ENCODE results near the gene P3H2. TPM values are rescaled to one million over a fixed set of nuclear protein-coding genes. Genes with fewer than 3 reads are reported as not detected.

P3H2 gene
- total RNA-seq, 2 donors from 2014 or later, result 285 to 322 TPM

DNA sequence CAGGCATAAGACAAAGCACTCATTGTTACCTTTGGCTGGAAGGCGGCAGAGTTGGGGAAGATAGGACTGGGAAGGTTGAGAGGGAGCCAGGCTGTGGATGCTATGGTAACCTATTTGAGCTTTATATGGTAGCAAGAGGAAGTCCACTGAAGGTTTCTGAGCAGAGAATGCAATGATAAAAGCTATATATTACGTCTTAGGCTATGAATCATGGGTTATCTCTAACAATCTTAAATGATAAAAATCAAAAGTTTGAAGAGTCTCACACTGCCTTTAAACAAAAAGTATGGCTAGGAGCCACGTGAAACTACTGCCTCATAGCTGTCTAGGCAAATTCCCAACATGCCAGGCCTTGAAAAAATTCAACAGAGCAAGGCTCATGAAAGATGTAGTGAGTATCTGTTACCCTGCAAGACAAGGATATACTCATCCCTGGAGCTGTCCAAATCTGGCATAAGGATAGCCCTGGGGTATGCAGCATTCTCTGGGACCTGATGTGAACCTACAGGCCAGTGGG lies 4.1 kb downstream of the P3H2 start:
- H3K4me1 ChIP-seq (ENCODE audit: control insufficient read depth, insufficient read depth, low read length), result no peaks in the 10 kb centered on the region
- Mint-ChIP-seq H3K4me3 (peak overlapping the region; percentile 93), H3K9me3 (peaks cover 3% of the 10 kb centered on the region), H3K27me3 (ENCODE audit: insufficient read depth) (peaks cover 13% of the 10 kb centered on the region), H3K27ac (peak overlapping the region; percentile 3), H3K36me3 (ENCODE audit: low read depth) (peaks cover 48% of the 10 kb centered on the region), H3K4me1 (peaks cover 49% of the 10 kb centered on the region)
- TF ChIP-seq CTCF (conservative IDR thresholded peaks at IDR 0.05), result no peak
- H3K36me3 ChIP-seq (ENCODE audit: control insufficient read depth, insufficient read depth, low read length), result peaks cover 68% of the 10 kb centered on the region
- H3K9ac ChIP-seq (ENCODE audit: extremely low read depth, low read length, poor library complexity, severe bottlenecking), result peak overlapping the region; percentile 73
- H3K4me3 ChIP-seq (ENCODE audit: low read length), result peak overlapping the region; percentile 89
- H3K27me3 ChIP-seq (ENCODE audit: control insufficient read depth, insufficient read depth, low read length, poor library complexity, severe bottlenecking), result no peaks in the 10 kb centered on the region
- no peak for DNase-seq
- WGBS, 2 experiments (ENCODE audit: insufficient coverage in 1 of 2, insufficient read length in 1 of 2), result 70 to 82% methylated on average over 1 to 3 of the region's 3 CpGs
- no peaks in the 10 kb centered on the region for H3K9me3 ChIP-seq (ENCODE audit: control insufficient read depth, low read length)
- no peak overlapping the region for H3K27ac ChIP-seq (ENCODE audit: low read depth, low read length)

DNA sequence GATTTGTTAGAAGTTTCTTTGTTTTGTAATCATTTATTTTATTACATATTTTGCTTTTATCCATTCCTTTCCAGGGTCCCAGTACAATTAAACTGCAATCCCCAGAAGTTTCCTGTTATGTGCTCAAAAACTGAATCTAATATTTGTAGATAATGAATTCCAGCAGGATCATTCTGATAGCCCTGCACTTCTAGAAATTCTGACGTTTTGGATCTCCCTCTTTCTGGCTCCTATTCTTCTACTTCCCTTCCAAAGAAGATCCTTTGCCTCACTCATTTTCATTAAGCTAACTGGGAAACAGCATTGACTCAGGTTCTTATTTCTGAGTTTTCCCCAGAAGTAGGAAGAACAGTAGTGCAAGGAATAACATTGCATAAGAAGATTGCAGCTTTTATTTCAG lies 9.9 kb downstream of the P3H2 start:
- Mint-ChIP-seq H3K36me3 (ENCODE audit: low read depth) (peaks cover 42% of the 10 kb centered on the region), H3K27ac (no peak overlapping the region), H3K27me3 (ENCODE audit: insufficient read depth) (no peaks in the 10 kb centered on the region), H3K4me3 (no peak overlapping the region), H3K9me3 (peaks cover 3% of the 10 kb centered on the region), H3K4me1 (peaks cover 49% of the 10 kb centered on the region)
- H3K27me3 ChIP-seq (ENCODE audit: control insufficient read depth, insufficient read depth, low read length, poor library complexity, severe bottlenecking), result no peaks in the 10 kb centered on the region
- TF ChIP-seq CTCF (conservative IDR thresholded peaks at IDR 0.05), result no peak
- H3K4me1 ChIP-seq (ENCODE audit: control insufficient read depth, insufficient read depth, low read length), result peaks cover 8% of the 10 kb centered on the region
- peaks cover 79% of the 10 kb centered on the region for H3K36me3 ChIP-seq (ENCODE audit: control insufficient read depth, insufficient read depth, low read length)
- no peak overlapping the region for H3K27ac ChIP-seq (ENCODE audit: low read depth, low read length)
- H3K4me3 ChIP-seq (ENCODE audit: low read length), result peak overlapping the region; percentile 54
- no peak overlapping the region for H3K9ac ChIP-seq (ENCODE audit: extremely low read depth, low read length, poor library complexity, severe bottlenecking)
- no peak for DNase-seq
- no peaks in the 10 kb centered on the region for H3K9me3 ChIP-seq (ENCODE audit: control insufficient read depth, low read length)
- WGBS, 2 experiments (ENCODE audit: insufficient coverage in 1 of 2, insufficient read length in 1 of 2), result 33 to 68% methylated on average over 1 of the region's 1 CpG

GRCh38 chr3:190109441-190109840 lies 11.3 kb downstream of the P3H2 start:
- Mint-ChIP-seq H3K27ac (no peak overlapping the region), H3K27me3 (ENCODE audit: insufficient read depth) (no peaks in the 10 kb centered on the region), H3K4me3 (no peak overlapping the region), H3K36me3 (ENCODE audit: low read depth) (peaks cover 41% of the 10 kb centered on the region), H3K4me1 (peaks cover 45% of the 10 kb centered on the region), H3K9me3 (peaks cover 3% of the 10 kb centered on the region)
- DNase-seq, result no peak
- Histone ChIP-seq H3K36me3 (ENCODE audit: control insufficient read depth, insufficient read depth, low read length) (peaks cover 80% of the 10 kb centered on the region), H3K9ac (ENCODE audit: extremely low read depth, low read length, poor library complexity, severe bottlenecking) (peak overlapping the region; percentile 1), H3K4me3 (ENCODE audit: low read length) (peak overlapping the region; percentile 35), H3K27ac (ENCODE audit: low read depth, low read length) (no peak overlapping the region), H3K4me1 (ENCODE audit: control insufficient read depth, insufficient read depth, low read length) (peaks cover 8% of the 10 kb centered on the region), H3K9me3 (ENCODE audit: control insufficient read depth, low read length) (no peaks in the 10 kb centered on the region), H3K27me3 (ENCODE audit: control insufficient read depth, insufficient read depth, low read length, poor library complexity, severe bottlenecking) (no peaks in the 10 kb centered on the region)
- TF ChIP-seq CTCF (conservative IDR thresholded peaks at IDR 0.05), result no peak

All from endodermal cell (in vitro differentiated cells).